Measurements from ENCODE around the gene CXCL14. TPM values are rescaled to one million over a fixed set of nuclear protein-coding genes. Genes with fewer than 3 reads are reported as not detected.

CXCL14 gene
- total and polyA plus RNA-seq, 2 experiments from 2014 or later: 0.88 to 1.3 TPM

GRCh38 chr5:135555530-135555929 is 23.3 kb downstream of the CXCL14 start:
- in situ Hi-C loops (cut with MboI): loop anchor here (5.0 to 25.0 kb wide), 2 partner anchors 277 to 657 kb away; partner anchors contain the start of gene SLC25A48
- WGBS, 2 experiments (ENCODE audit: low coverage in 1 of 2, low lambda C conversion rate in 2 of 2, missing lambda C conversion rate in 2 of 2): 23 to 32% methylated on average over 2 of the region's 2 CpGs

GRCh38 chr5:135553688-135554462 is 24.9 kb downstream of the CXCL14 start:
- H3K27me3 ChIP-seq (replicated peaks; ENCODE audit: insufficient read depth): peaks cover 34% of the 10 kb centered on the region
- no peaks in the 10 kb centered on the region for H3F3A ChIP-seq (ENCODE audit: insufficient read depth)
- H3K9ac ChIP-seq: peak overlapping the region; percentile 40; the same call in 1 of the 2 replicates
- no peaks in the 10 kb centered on the region for H3K36me3 ChIP-seq (ENCODE audit: low read depth)
- H3K9me2 ChIP-seq (ENCODE audit: insufficient read depth): no peaks in the 10 kb centered on the region
- H4K20me1 ChIP-seq (ENCODE audit: insufficient read depth): no peaks in the 10 kb centered on the region
- DNase-seq: peak; percentile 66
- H3K27ac ChIP-seq: no peak overlapping the region
- TF ChIP-seq EZH2 (IDR thresholded peaks at IDR 0.05; ENCODE audit: insufficient read depth, poor library complexity, severe bottlenecking): no peak
- peak overlapping the region; percentile 59 for H3K4me3 ChIP-seq
- H3K9me3 ChIP-seq (ENCODE audit: low read depth): no peaks in the 10 kb centered on the region
- in situ Hi-C loops (cut with MboI): loop anchor here (5.0 to 25.0 kb wide), 2 partner anchors 87 to 658 kb away; no protein-coding TSS in a partner anchor
- peak overlapping the region; percentile 86 for H2AFZ ChIP-seq
- H3K79me2 ChIP-seq (ENCODE audit: insufficient read depth): no peaks in the 10 kb centered on the region
- WGBS, 2 experiments (ENCODE audit: low coverage in 1 of 2, low lambda C conversion rate in 2 of 2, missing lambda C conversion rate in 2 of 2): 3 to 5% methylated on average over 8 of the region's 8 CpGs
- H3K4me2 ChIP-seq (ENCODE audit: unreplicated experiment): peak overlapping the region; percentile 80
- no peaks in the 10 kb centered on the region for H3K4me1 ChIP-seq (ENCODE audit: insufficient read depth)

More at GRCh38 chr5:135555530-135555929, 23.3 kb downstream of the CXCL14 start:
- H3K36me3 ChIP-seq (ENCODE audit: low read depth): no peaks in the 10 kb centered on the region
- no peaks in the 10 kb centered on the region for H3K79me2 ChIP-seq (ENCODE audit: insufficient read depth)
- no peaks in the 10 kb centered on the region for H4K20me1 ChIP-seq (ENCODE audit: insufficient read depth)
- no peaks in the 10 kb centered on the region for H3K9me2 ChIP-seq (ENCODE audit: insufficient read depth)
- TF ChIP-seq EZH2 (IDR thresholded peaks at IDR 0.05; ENCODE audit: insufficient read depth, poor library complexity, severe bottlenecking) (no peak), EZH2phosphoT487 (IDR thresholded peaks at IDR 0.05; ENCODE audit: insufficient read depth, low read depth) (no peak)
- H3K4me1 ChIP-seq (ENCODE audit: insufficient read depth): no peaks in the 10 kb centered on the region
- H3K9ac ChIP-seq: no peak overlapping the region
- H3K27ac ChIP-seq: no peak overlapping the region
- no peak overlapping the region for H3K4me2 ChIP-seq (ENCODE audit: unreplicated experiment)
- DNase-seq: no peak
- no peaks in the 10 kb centered on the region for H3K9me3 ChIP-seq (ENCODE audit: low read depth)
- no peak overlapping the region for H2AFZ ChIP-seq
- no peak overlapping the region for H3K4me3 ChIP-seq
- no peaks in the 10 kb centered on the region for H3F3A ChIP-seq (ENCODE audit: insufficient read depth)
- peaks cover 30% of the 10 kb centered on the region for H3K27me3 ChIP-seq (replicated peaks; ENCODE audit: insufficient read depth)

GRCh38 chr5:135551593-135552447 is 27.0 kb downstream of the CXCL14 start:
- 38% methylated on average over 15 of the region's 15 CpGs for WGBS, 2 experiments (ENCODE audit: low coverage in 1 of 2, low lambda C conversion rate in 2 of 2, missing lambda C conversion rate in 2 of 2)
- Histone ChIP-seq H3K27ac (no peak overlapping the region), H3K9ac (no peak overlapping the region), H3K36me3 (ENCODE audit: low read depth) (no peaks in the 10 kb centered on the region), H2AFZ (no peak overlapping the region), H3K4me1 (ENCODE audit: insufficient read depth) (no peaks in the 10 kb centered on the region), H3K79me2 (ENCODE audit: insufficient read depth) (no peaks in the 10 kb centered on the region), H3K4me3 (no peak overlapping the region), H3K4me2 (ENCODE audit: unreplicated experiment) (no peak overlapping the region), H3K27me3 (replicated peaks; ENCODE audit: insufficient read depth) (peaks cover 19% of the 10 kb centered on the region), H3F3A (ENCODE audit: insufficient read depth) (no peaks in the 10 kb centered on the region), H4K20me1 (ENCODE audit: insufficient read depth) (no peaks in the 10 kb centered on the region), H3K9me3 (ENCODE audit: low read depth) (no peaks in the 10 kb centered on the region), H3K9me2 (ENCODE audit: insufficient read depth) (no peaks in the 10 kb centered on the region)
- no peak for TF ChIP-seq EZH2 (IDR thresholded peaks at IDR 0.05; ENCODE audit: insufficient read depth, poor library complexity, severe bottlenecking)
- no peak for TF ChIP-seq EZH2phosphoT487 (IDR thresholded peaks at IDR 0.05; ENCODE audit: insufficient read depth, low read depth)
- peak; percentile 82 for DNase-seq
- in situ Hi-C loops (cut with MboI): loop anchor here (5.0 to 25.0 kb wide), 2 partner anchors 85 to 660 kb away; no protein-coding TSS in a partner anchor

- no peak overlapping the region for H3K27ac ChIP-seq
- H3F3A ChIP-seq (ENCODE audit: insufficient read depth): no peaks in the 10 kb centered on the region
- H3K27me3 ChIP-seq (replicated peaks; ENCODE audit: insufficient read depth): peaks cover 28% of the 10 kb centered on the region
- H3K36me3 ChIP-seq (ENCODE audit: low read depth): no peaks in the 10 kb centered on the region
- no peak for DNase-seq
- H3K9ac ChIP-seq: no peak overlapping the region
- H3K4me1 ChIP-seq (ENCODE audit: insufficient read depth): no peaks in the 10 kb centered on the region
- H3K4me2 ChIP-seq (ENCODE audit: unreplicated experiment): no peak overlapping the region
- no peak overlapping the region for H2AFZ ChIP-seq
- H4K20me1 ChIP-seq (ENCODE audit: insufficient read depth): no peaks in the 10 kb centered on the region
- no peak for TF ChIP-seq EZH2 (IDR thresholded peaks at IDR 0.05; ENCODE audit: insufficient read depth, poor library complexity, severe bottlenecking)
- no peak for TF ChIP-seq EZH2phosphoT487 (IDR thresholded peaks at IDR 0.05; ENCODE audit: insufficient read depth, low read depth)
- no peaks in the 10 kb centered on the region for H3K9me3 ChIP-seq (ENCODE audit: low read depth)
- in situ Hi-C loops (cut with MboI): no loop called here
- no peaks in the 10 kb centered on the region for H3K79me2 ChIP-seq (ENCODE audit: insufficient read depth)
- no peaks in the 10 kb centered on the region for H3K9me2 ChIP-seq (ENCODE audit: insufficient read depth)
- no peak overlapping the region for H3K4me3 ChIP-seq
- WGBS, 2 experiments (ENCODE audit: low coverage in 1 of 2, low lambda C conversion rate in 2 of 2, missing lambda C conversion rate in 2 of 2): 24 to 39% methylated on average over 4 of the region's 4 CpGs
Observed at GRCh38 chr5:135549413-135549812, 29.4 kb downstream of the CXCL14 start.
